HAP-1 (cell line): ENCODE results near the gene SND1.

Experiments used
- DNase-seq, 2 experiments: peaks; one replicate each; pipeline ENCODE4 v3.0.0-alpha.2; 2016 to 2020; ENCODE audit warnings: low spot score in 2 of 2
- H3K27me3 ChIP-seq: fragments of 250-450 bp; sonication (Bioruptor Pico); 2 replicates; pipeline ENCODE4 v1.5.1; 2020; ENCODE audit warnings: low read depth, mild to moderate bottlenecking, moderate library complexity
- H3K36me3 ChIP-seq: fragments of 250-450 bp; sonication (Bioruptor Pico); replicated peaks from 2 replicates; pipeline ENCODE4 v1.5.1; 2020; ENCODE audit warnings: mild to moderate bottlenecking
- H3K4me1 ChIP-seq: fragments of 250-450 bp; sonication (Bioruptor Pico); 2 replicates; pipeline ENCODE4 v1.5.1; 2020; ENCODE audit warnings: mild to moderate bottlenecking
- H3K4me3 ChIP-seq: fragments of 250-450 bp; sonication (Bioruptor Pico); 2 replicates; pipeline ENCODE4 v1.5.1; 2020; ENCODE audit warnings: mild to moderate bottlenecking, moderate library complexity
- H3K9me3 ChIP-seq: fragments of 250-450 bp; sonication (Bioruptor Pico); 2 replicates; pipeline ENCODE4 v1.5.1; 2020; ENCODE audit warnings: mild to moderate bottlenecking, moderate library complexity
- in situ Hi-C: fragments of 300-500 bp; cut with MboI; formaldehyde crosslinking; loops from 3 replicates; pipeline ENCODE4 v1.14.3; 2020; ENCODE audit warnings: low sequenced_read_pairs, inconsistent platforms, mixed read lengths

Gene SND1

GRCh38 chr7:128017460-128017859 lies 365.5 kb downstream of the SND1 start:
- H3K27me3 ChIP-seq, result no peaks in the 10 kb centered on the region
- H3K9me3 ChIP-seq, result no peaks in the 10 kb centered on the region
- no peaks in the 10 kb centered on the region for H3K4me1 ChIP-seq
- H3K4me3 ChIP-seq, result no peak overlapping the region
- in situ Hi-C loops, result no loop called here
- DNase-seq, result no peak
- no peaks in the 10 kb centered on the region for H3K36me3 ChIP-seq

GRCh38 chr7:128017862-128018845 lies 366.2 kb downstream of the SND1 start:
- no peaks in the 10 kb centered on the region for H3K36me3 ChIP-seq
- H3K4me1 ChIP-seq, result no peaks in the 10 kb centered on the region
- in situ Hi-C loops, result no loop called here
- H3K9me3 ChIP-seq, result no peaks in the 10 kb centered on the region
- no peak for DNase-seq
- H3K27me3 ChIP-seq, result no peaks in the 10 kb centered on the region
- no peak overlapping the region for H3K4me3 ChIP-seq

- Histone ChIP-seq H3K36me3 (no peaks in the 10 kb centered on the region), H3K4me3 (no peak overlapping the region), H3K27me3 (no peaks in the 10 kb centered on the region), H3K9me3 (no peaks in the 10 kb centered on the region), H3K4me1 (no peaks in the 10 kb centered on the region)
- no peak for DNase-seq
- in situ Hi-C loops, result no loop called here
Observed at GRCh38 chr7:128019288-128019687, 367.3 kb downstream of the SND1 start.

GRCh38 chr7:128020159-128020558 lies 368.2 kb downstream of the SND1 start:
- no peak overlapping the region for H3K4me3 ChIP-seq
- H3K9me3 ChIP-seq, result no peaks in the 10 kb centered on the region
- no peaks in the 10 kb centered on the region for H3K27me3 ChIP-seq
- no peaks in the 10 kb centered on the region for H3K36me3 ChIP-seq
- in situ Hi-C loops, result no loop called here
- no peaks in the 10 kb centered on the region for H3K4me1 ChIP-seq
- DNase-seq, result peak; percentile 10 to 58

GRCh38 chr7:128021366-128021765 lies 369.4 kb downstream of the SND1 start:
- Histone ChIP-seq H3K36me3 (no peaks in the 10 kb centered on the region), H3K27me3 (no peaks in the 10 kb centered on the region), H3K4me1 (no peaks in the 10 kb centered on the region), H3K4me3 (no peak overlapping the region), H3K9me3 (no peaks in the 10 kb centered on the region)
- in situ Hi-C loops, result no loop called here
- DNase-seq, result no peak

- H3K27me3 ChIP-seq, result no peaks in the 10 kb centered on the region
- H3K9me3 ChIP-seq, result no peaks in the 10 kb centered on the region
- no peak for DNase-seq
- H3K36me3 ChIP-seq, result no peaks in the 10 kb centered on the region
- H3K4me3 ChIP-seq, result no peak overlapping the region
- H3K4me1 ChIP-seq, result peaks cover 11% of the 10 kb centered on the region
- in situ Hi-C loops, result no loop called here
Observed at GRCh38 chr7:128022631-128023532, 370.9 kb downstream of the SND1 start.

- 0 out of 2 replicates have a peak, but pooled peaks cover 4% of the 10 kb centered on the region for H3K36me3 ChIP-seq
- in situ Hi-C loops, result no loop called here
- no peak for DNase-seq
- no peaks in the 10 kb centered on the region for H3K27me3 ChIP-seq
- H3K4me1 ChIP-seq, result peaks cover 15% of the 10 kb centered on the region
- H3K4me3 ChIP-seq, result no peak overlapping the region
- no peaks in the 10 kb centered on the region for H3K9me3 ChIP-seq
Observed at GRCh38 chr7:128024151-128024550, 372.2 kb downstream of the SND1 start.

- Histone ChIP-seq H3K36me3 (0 out of 2 replicates have a peak, but pooled peaks cover 4% of the 10 kb centered on the region), H3K9me3 (no peaks in the 10 kb centered on the region), H3K4me1 (peaks cover 15% of the 10 kb centered on the region), H3K4me3 (no peak overlapping the region), H3K27me3 (no peaks in the 10 kb centered on the region)
- in situ Hi-C loops, result no loop called here
- DNase-seq, result no peak
Observed at GRCh38 chr7:128025380-128025779, 373.4 kb downstream of the SND1 start.

GRCh38 chr7:128025819-128026218 lies 373.8 kb downstream of the SND1 start:
- no peaks in the 10 kb centered on the region for H3K9me3 ChIP-seq
- H3K4me1 ChIP-seq, result peaks cover 15% of the 10 kb centered on the region
- no peak for DNase-seq
- in situ Hi-C loops, result no loop called here
- H3K27me3 ChIP-seq, result no peaks in the 10 kb centered on the region
- no peak overlapping the region for H3K4me3 ChIP-seq
- H3K36me3 ChIP-seq, result 0 out of 2 replicates have a peak, but pooled peaks cover 4% of the 10 kb centered on the region

GRCh38 chr7:128026551-128026950 lies 374.6 kb downstream of the SND1 start:
- in situ Hi-C loops, result no loop called here
- Histone ChIP-seq H3K9me3 (no peaks in the 10 kb centered on the region), H3K27me3 (no peaks in the 10 kb centered on the region), H3K36me3 (0 out of 2 replicates have a peak, but pooled peaks cover 4% of the 10 kb centered on the region), H3K4me3 (no peak overlapping the region), H3K4me1 (peaks cover 15% of the 10 kb centered on the region)
- DNase-seq, result no peak

GRCh38 chr7:128027485-128027980 lies 375.5 kb downstream of the SND1 start:
- Histone ChIP-seq H3K9me3 (no peaks in the 10 kb centered on the region), H3K4me3 (no peak overlapping the region), H3K4me1 (peaks cover 15% of the 10 kb centered on the region), H3K27me3 (no peaks in the 10 kb centered on the region), H3K36me3 (0 out of 2 replicates have a peak, but pooled peaks cover 4% of the 10 kb centered on the region)
- DNase-seq, result peak; percentile 75 to 82
- in situ Hi-C loops, result no loop called here

- no peak for DNase-seq
- Histone ChIP-seq H3K36me3 (0 out of 2 replicates have a peak, but pooled peaks cover 4% of the 10 kb centered on the region), H3K4me1 (peaks cover 15% of the 10 kb centered on the region), H3K27me3 (no peaks in the 10 kb centered on the region), H3K4me3 (no peak overlapping the region), H3K9me3 (no peaks in the 10 kb centered on the region)
- in situ Hi-C loops, result no loop called here
Observed at GRCh38 chr7:128029405-128029995, 377.5 kb downstream of the SND1 start.

GRCh38 chr7:128030263-128030653 lies 378.3 kb downstream of the SND1 start:
- Histone ChIP-seq H3K27me3 (no peaks in the 10 kb centered on the region), H3K36me3 (0 out of 2 replicates have a peak, but pooled peaks cover 4% of the 10 kb centered on the region), H3K4me1 (peaks cover 15% of the 10 kb centered on the region), H3K9me3 (no peaks in the 10 kb centered on the region), H3K4me3 (no peak overlapping the region)
- no peak for DNase-seq
- in situ Hi-C loops, result no loop called here
